Measurements from ENCODE around the gene GNB1. TPM values are rescaled to one million over a fixed set of nuclear protein-coding genes. Genes with fewer than 3 reads are reported as not detected.

GNB1 gene
- polyA plus RNA-seq, 3 donors: 41.9 to 357 (median 111) TPM

DNA sequence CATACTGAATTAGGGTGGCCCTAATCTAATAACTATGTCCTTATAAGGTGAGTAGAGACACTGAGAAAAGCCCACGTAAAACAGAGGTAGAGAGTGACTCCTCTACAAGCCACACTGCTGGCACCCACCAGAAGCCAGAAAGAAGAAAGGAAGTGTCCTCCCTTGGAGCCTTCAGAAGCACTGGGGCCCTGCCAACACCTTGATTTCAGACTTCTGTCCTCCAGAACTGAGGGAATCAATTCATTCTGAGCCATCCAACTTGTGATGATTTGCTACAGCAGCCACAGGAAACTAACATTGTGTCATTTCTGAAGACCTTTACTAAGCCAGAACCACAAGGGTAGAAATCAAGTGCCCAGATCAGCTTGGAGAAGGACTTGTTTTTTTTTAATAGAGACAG is 15.0 kb downstream of the GNB1 start:
- no peaks in the 10 kb centered on the region for H3K9me3 Mint-ChIP-seq
- H3K9me3 ChIP-seq (replicated peaks in 1 of 2; ENCODE audit: control insufficient read depth in 1 of 2, insufficient read depth in 1 of 2, low read length in 2 of 2): no peaks in the 10 kb centered on the region
- H3K27me3 ChIP-seq (ENCODE audit: control insufficient read depth in 2 of 2, insufficient read depth in 2 of 2, low read length in 2 of 2): no peaks in the 10 kb centered on the region
- peaks cover 30 to 56% of the 10 kb centered on the region in 2 donors for H3K36me3 Mint-ChIP-seq
- H3K27ac Mint-ChIP-seq: peak overlapping the region in 2 of 7 donors; percentile 1 to 16
- peaks cover 16 to 60% of the 10 kb centered on the region in 2 donors for H3K36me3 ChIP-seq (replicated peaks in 1 of 2; ENCODE audit: control insufficient read depth in 1 of 2, insufficient read depth in 2 of 2, low read length in 2 of 2)
- no peak overlapping the region for H3K9ac ChIP-seq (ENCODE audit: insufficient read depth, low read length, poor library complexity, severe bottlenecking)
- peaks cover 52% of the 10 kb centered on the region for H3K4me1 Mint-ChIP-seq
- H3K27ac ChIP-seq (ENCODE audit: low read depth in 1 of 2, low read length in 2 of 2): no peak overlapping the region
- peaks cover 100% of the 10 kb centered on the region for H3K79me2 ChIP-seq (ENCODE audit: insufficient read depth, low read length)
- intact Hi-C loops (cut with micrococcal nuclease): no loop called here
- H3K27me3 Mint-ChIP-seq (ENCODE audit: low read depth in 3 of 3): peaks cover 0 to 2% (median 0%) of the 10 kb centered on the region in 3 donors
- WGBS (ENCODE audit: insufficient coverage): no CpG with 5 or more reads among the region's 1 CpG
- no peak for DNase-seq
- TF ChIP-seq, protein P1, sequence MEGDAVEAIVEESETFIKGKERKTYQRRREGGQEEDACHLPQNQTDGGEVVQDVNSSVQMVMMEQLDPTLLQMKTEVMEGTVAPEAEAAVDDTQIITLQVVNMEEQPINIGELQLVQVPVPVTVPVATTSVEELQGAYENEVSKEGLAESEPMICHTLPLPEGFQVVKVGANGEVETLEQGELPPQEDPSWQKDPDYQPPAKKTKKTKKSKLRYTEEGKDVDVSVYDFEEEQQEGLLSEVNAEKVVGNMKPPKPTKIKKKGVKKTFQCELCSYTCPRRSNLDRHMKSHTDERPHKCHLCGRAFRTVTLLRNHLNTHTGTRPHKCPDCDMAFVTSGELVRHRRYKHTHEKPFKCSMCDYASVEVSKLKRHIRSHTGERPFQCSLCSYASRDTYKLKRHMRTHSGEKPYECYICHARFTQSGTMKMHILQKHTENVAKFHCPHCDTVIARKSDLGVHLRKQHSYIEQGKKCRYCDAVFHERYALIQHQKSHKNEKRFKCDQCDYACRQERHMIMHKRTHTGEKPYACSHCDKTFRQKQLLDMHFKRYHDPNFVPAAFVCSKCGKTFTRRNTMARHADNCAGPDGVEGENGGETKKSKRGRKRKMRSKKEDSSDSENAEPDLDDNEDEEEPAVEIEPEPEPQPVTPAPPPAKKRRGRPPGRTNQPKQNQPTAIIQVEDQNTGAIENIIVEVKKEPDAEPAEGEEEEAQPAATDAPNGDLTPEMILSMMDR (IDR thresholded peaks at IDR 0.05): no peak
- no peak overlapping the region for H3K4me3 Mint-ChIP-seq
- no peak overlapping the region for H2AFZ ChIP-seq (ENCODE audit: insufficient read depth, low read depth, low read length, poor library complexity, severe bottlenecking)
- peaks cover 3 to 15% of the 10 kb centered on the region in 2 donors for H3K4me1 ChIP-seq (ENCODE audit: control insufficient read depth in 1 of 2, insufficient read depth in 2 of 2, low read length in 2 of 2)
- H4K20me1 ChIP-seq (ENCODE audit: insufficient read depth, low read length): peaks cover 100% of the 10 kb centered on the region
- no peak overlapping the region for H3K4me2 ChIP-seq (replicated peaks; ENCODE audit: extremely low read depth, low read length, poor library complexity, severe bottlenecking)
- no peak overlapping the region for H3K4me3 ChIP-seq (replicated peaks in 1 of 3; ENCODE audit: low read depth in 2 of 3, low read length in 3 of 3)

- 97% methylated on average over 6 of the region's 7 CpGs for WGBS (ENCODE audit: insufficient coverage)
Measured at GRCh38 chr1:1874901-1875300, 16.0 kb downstream of the GNB1 start.

More at GRCh38 chr1:1874901-1875300, 16.0 kb downstream of the GNB1 start:
- Histone ChIP-seq H2AFZ (ENCODE audit: insufficient read depth, low read depth, low read length, poor library complexity, severe bottlenecking) (no peak overlapping the region), H4K20me1 (ENCODE audit: insufficient read depth, low read length) (peaks cover 100% of the 10 kb centered on the region), H3K79me2 (ENCODE audit: insufficient read depth, low read length) (peaks cover 100% of the 10 kb centered on the region), H3K4me3 (replicated peaks in 1 of 3; ENCODE audit: low read depth in 2 of 3, low read length in 3 of 3) (no peak overlapping the region), H3K27ac (ENCODE audit: low read depth in 1 of 2, low read length in 2 of 2) (no peak overlapping the region), H3K4me2 (replicated peaks; ENCODE audit: extremely low read depth, low read length, poor library complexity, severe bottlenecking) (no peak overlapping the region), H3K36me3 (replicated peaks in 1 of 2; ENCODE audit: control insufficient read depth in 1 of 2, insufficient read depth in 2 of 2, low read length in 2 of 2) (peaks cover 16 to 56% of the 10 kb centered on the region in 2 donors), H3K9me3 (replicated peaks in 1 of 2; ENCODE audit: control insufficient read depth in 1 of 2, insufficient read depth in 1 of 2, low read length in 2 of 2) (no peaks in the 10 kb centered on the region), H3K9ac (ENCODE audit: insufficient read depth, low read length, poor library complexity, severe bottlenecking) (no peak overlapping the region), H3K4me1 (ENCODE audit: control insufficient read depth in 1 of 2, insufficient read depth in 2 of 2, low read length in 2 of 2) (peaks cover 10 to 25% of the 10 kb centered on the region in 2 donors), H3K27me3 (ENCODE audit: control insufficient read depth in 2 of 2, insufficient read depth in 2 of 2, low read length in 2 of 2) (no peaks in the 10 kb centered on the region)
- TF ChIP-seq, protein P1 (IDR thresholded peaks at IDR 0.05): no peak
- no peak for DNase-seq
- peaks cover 31 to 56% of the 10 kb centered on the region in 2 donors for H3K36me3 Mint-ChIP-seq
- intact Hi-C loops (cut with micrococcal nuclease): no loop called here
- H3K4me1 Mint-ChIP-seq: peaks cover 56% of the 10 kb centered on the region
- peak overlapping the region in 3 of 7 donors; percentile 18 to 79 (median 64) for H3K27ac Mint-ChIP-seq
- H3K4me3 Mint-ChIP-seq: no peak overlapping the region
- no peaks in the 10 kb centered on the region for H3K9me3 Mint-ChIP-seq
- peaks cover 0 to 2% (median 0%) of the 10 kb centered on the region in 3 donors for H3K27me3 Mint-ChIP-seq (ENCODE audit: low read depth in 3 of 3)
